Ovary (tissue), 1 donor: ENCODE measurements around the gene EXOC2.

Experiments used
- EP300 ChIP-seq: sonication (generic); formaldehyde crosslinking; IDR thresholded peaks from one replicate; pipeline ENCODE4 v1.6.1; 2017; ENCODE audit warnings: antibody characterized with exemption
- POLR2A ChIP-seq: fragments of 450-650 bp; IDR thresholded peaks from one replicate; pipeline ENCODE4 v1.6.1; 2017; ENCODE audit warnings: antibody characterized with exemption, mild to moderate bottlenecking, moderate library complexity

DNA sequence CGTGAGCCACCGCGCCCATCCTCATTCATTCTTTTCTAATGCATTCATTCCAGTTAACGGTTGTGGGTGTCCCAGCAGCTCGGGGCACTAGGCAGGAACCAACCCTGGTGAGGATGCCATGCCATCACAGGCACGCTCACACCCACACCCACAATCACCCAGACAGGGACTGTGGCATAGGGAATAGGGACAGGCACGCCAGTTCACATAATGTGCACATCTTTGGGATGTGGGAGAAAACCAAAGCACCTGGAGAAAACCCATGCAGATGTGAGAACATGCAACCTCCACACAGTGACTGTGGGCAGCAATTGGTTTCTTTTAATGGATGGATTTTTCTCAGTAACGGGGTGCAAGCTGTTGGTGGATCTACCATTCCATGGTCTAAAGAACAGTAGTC lies 237.1 kb downstream of the EXOC2 start:
- no peak for TF ChIP-seq EP300
- TF ChIP-seq POLR2A = no peak
